Ectodermal cell (in vitro differentiated cells): ENCODE data around the gene NUP210.

Experiments used
- H3K27ac ChIP-seq: 2 replicates; pipeline ENCODE4 v1.7.0; 2013; ENCODE audit warnings: mild to moderate bottlenecking, low read depth, low read length; ENCODE audit not compliant: insufficient read depth, poor library complexity, severe bottlenecking
- H3K27me3 ChIP-seq: 2 replicates; pipeline ENCODE4 v1.7.0; 2013; ENCODE audit warnings: mild to moderate bottlenecking, low read length; ENCODE audit not compliant: insufficient read depth, control insufficient read depth, poor library complexity, severe bottlenecking
- H3K36me3 ChIP-seq: one replicate; pipeline ENCODE4 v1.7.0; 2013; ENCODE audit warnings: low read length; ENCODE audit not compliant: control insufficient read depth, insufficient read depth
- H3K4me1 ChIP-seq: one replicate; pipeline ENCODE4 v1.7.0; 2013; ENCODE audit warnings: low read length; ENCODE audit not compliant: control insufficient read depth, insufficient read depth
- H3K4me3 ChIP-seq: 2 replicates; pipeline ENCODE4 v1.7.0; 2013; ENCODE audit warnings: low read depth, low read length, control low read depth; ENCODE audit not compliant: insufficient read depth
- H3K9me3 ChIP-seq: 2 replicates; pipeline ENCODE4 v1.7.0; 2013; ENCODE audit warnings: mild to moderate bottlenecking, low read length, moderate library complexity; ENCODE audit not compliant: control insufficient read depth
- WGBS, 2 experiments: methylation state at CpG; one replicate each; pipeline ENCODE4 v1.1.7; 2013; ENCODE audit warnings: missing lambda C conversion rate in 2 of 2; 5-methylcytosine and 5-hydroxymethylcytosine counted together

The NUP210 gene

GRCh38 chr3:13339833-13340232, 80.3 kb downstream of the NUP210 start:
- Histone ChIP-seq H3K4me1 (no peaks in the 10 kb centered on the region), H3K4me3 (no peak overlapping the region), H3K36me3 (peaks cover 4% of the 10 kb centered on the region), H3K27me3 (no peaks in the 10 kb centered on the region), H3K9me3 (no peaks in the 10 kb centered on the region), H3K27ac (no peak overlapping the region)
- WGBS, 2 experiments: 95 to 96% methylated on average over 20 of the region's 20 CpGs

GRCh38 chr3:13338996-13339395, 81.1 kb downstream of the NUP210 start:
- Histone ChIP-seq H3K36me3 (peaks cover 4% of the 10 kb centered on the region), H3K4me3 (no peak overlapping the region), H3K4me1 (no peaks in the 10 kb centered on the region), H3K27ac (no peak overlapping the region), H3K9me3 (no peaks in the 10 kb centered on the region), H3K27me3 (no peaks in the 10 kb centered on the region)
- WGBS, 2 experiments: 85 to 90% methylated on average over 5 of the region's 5 CpGs

GRCh38 chr3:13338231-13338630, 81.9 kb downstream of the NUP210 start:
- WGBS, 2 experiments: 91 to 95% methylated on average over 3 of the region's 3 CpGs
- H3K4me1 ChIP-seq: no peaks in the 10 kb centered on the region
- no peaks in the 10 kb centered on the region for H3K27me3 ChIP-seq
- no peaks in the 10 kb centered on the region for H3K9me3 ChIP-seq
- no peak overlapping the region for H3K27ac ChIP-seq
- H3K4me3 ChIP-seq: no peak overlapping the region
- peaks cover 4% of the 10 kb centered on the region for H3K36me3 ChIP-seq

GRCh38 chr3:13336592-13336991, 83.5 kb downstream of the NUP210 start:
- 94% methylated on average over 12 of the region's 12 CpGs for WGBS, 2 experiments
- no peaks in the 10 kb centered on the region for H3K36me3 ChIP-seq
- H3K4me1 ChIP-seq: no peaks in the 10 kb centered on the region
- no peak overlapping the region for H3K27ac ChIP-seq
- H3K27me3 ChIP-seq: no peaks in the 10 kb centered on the region
- no peak overlapping the region for H3K4me3 ChIP-seq
- no peaks in the 10 kb centered on the region for H3K9me3 ChIP-seq

- Histone ChIP-seq H3K27me3 (no peaks in the 10 kb centered on the region), H3K9me3 (no peaks in the 10 kb centered on the region), H3K27ac (no peak overlapping the region), H3K4me3 (no peak overlapping the region), H3K4me1 (no peaks in the 10 kb centered on the region), H3K36me3 (no peaks in the 10 kb centered on the region)
- WGBS, 2 experiments: 94 to 95% methylated on average over 16 of the region's 16 CpGs
Observed at GRCh38 chr3:13335503-13335902, 84.6 kb downstream of the NUP210 start.

GRCh38 chr3:13335059-13335458, 85.1 kb downstream of the NUP210 start:
- no peak overlapping the region for H3K27ac ChIP-seq
- no peaks in the 10 kb centered on the region for H3K9me3 ChIP-seq
- 69 to 72% methylated on average over 6 of the region's 6 CpGs for WGBS, 2 experiments
- H3K27me3 ChIP-seq: no peaks in the 10 kb centered on the region
- no peaks in the 10 kb centered on the region for H3K4me1 ChIP-seq
- H3K36me3 ChIP-seq: no peaks in the 10 kb centered on the region
- no peak overlapping the region for H3K4me3 ChIP-seq

GRCh38 chr3:13333236-13333897, 86.8 kb downstream of the NUP210 start:
- Histone ChIP-seq H3K36me3 (no peaks in the 10 kb centered on the region), H3K4me3 (no peak overlapping the region), H3K27me3 (no peaks in the 10 kb centered on the region), H3K9me3 (no peaks in the 10 kb centered on the region), H3K4me1 (no peaks in the 10 kb centered on the region), H3K27ac (no peak overlapping the region)
- 95 to 96% methylated on average over 13 of the region's 14 CpGs for WGBS, 2 experiments

GRCh38 chr3:13332740-13333139, 87.4 kb downstream of the NUP210 start:
- no peak overlapping the region for H3K27ac ChIP-seq
- H3K27me3 ChIP-seq: no peaks in the 10 kb centered on the region
- no peaks in the 10 kb centered on the region for H3K9me3 ChIP-seq
- WGBS, 2 experiments: 93% methylated on average over 6 of the region's 6 CpGs
- H3K4me1 ChIP-seq: no peaks in the 10 kb centered on the region
- H3K36me3 ChIP-seq: no peaks in the 10 kb centered on the region
- H3K4me3 ChIP-seq: no peak overlapping the region

GRCh38 chr3:13332158-13332557, 88.0 kb downstream of the NUP210 start:
- H3K9me3 ChIP-seq: no peaks in the 10 kb centered on the region
- no peak overlapping the region for H3K4me3 ChIP-seq
- H3K27ac ChIP-seq: no peak overlapping the region
- H3K27me3 ChIP-seq: no peaks in the 10 kb centered on the region
- whole genome bisulfite sequencing, 2 experiments: 89% methylated on average over 8 of the region's 8 CpGs
- H3K36me3 ChIP-seq: peaks cover 5% of the 10 kb centered on the region
- no peaks in the 10 kb centered on the region for H3K4me1 ChIP-seq

GRCh38 chr3:13329746-13330145, 90.4 kb downstream of the NUP210 start:
- H3K27ac ChIP-seq: no peak overlapping the region
- peaks cover 5% of the 10 kb centered on the region for H3K36me3 ChIP-seq
- no peaks in the 10 kb centered on the region for H3K27me3 ChIP-seq
- no peaks in the 10 kb centered on the region for H3K4me1 ChIP-seq
- no peaks in the 10 kb centered on the region for H3K9me3 ChIP-seq
- WGBS, 2 experiments: 92 to 95% methylated on average over 5 of the region's 5 CpGs
- no peak overlapping the region for H3K4me3 ChIP-seq
